GM18519 (cell line): ENCODE data around the gene DNMBP.
A peak's percentile ranks its signal among the peaks of the same experiment; 100 is the strongest.
"Not testable (repeated sequence)": the region's sequence is repeated elsewhere in the genome, so short reads cannot be mapped to it uniquely, and the experiment has no call there.

ENCODE experiments used
- ATAC-seq: cut with Tn5 transposase; IDR thresholded peaks from one replicate; pipeline ENCODE4 v1.9.1; 2021; ENCODE audit warnings: mild to moderate bottlenecking, moderate library complexity; ENCODE audit not compliant: unreplicated experiment, low FRiP score

Gene DNMBP

DNA sequence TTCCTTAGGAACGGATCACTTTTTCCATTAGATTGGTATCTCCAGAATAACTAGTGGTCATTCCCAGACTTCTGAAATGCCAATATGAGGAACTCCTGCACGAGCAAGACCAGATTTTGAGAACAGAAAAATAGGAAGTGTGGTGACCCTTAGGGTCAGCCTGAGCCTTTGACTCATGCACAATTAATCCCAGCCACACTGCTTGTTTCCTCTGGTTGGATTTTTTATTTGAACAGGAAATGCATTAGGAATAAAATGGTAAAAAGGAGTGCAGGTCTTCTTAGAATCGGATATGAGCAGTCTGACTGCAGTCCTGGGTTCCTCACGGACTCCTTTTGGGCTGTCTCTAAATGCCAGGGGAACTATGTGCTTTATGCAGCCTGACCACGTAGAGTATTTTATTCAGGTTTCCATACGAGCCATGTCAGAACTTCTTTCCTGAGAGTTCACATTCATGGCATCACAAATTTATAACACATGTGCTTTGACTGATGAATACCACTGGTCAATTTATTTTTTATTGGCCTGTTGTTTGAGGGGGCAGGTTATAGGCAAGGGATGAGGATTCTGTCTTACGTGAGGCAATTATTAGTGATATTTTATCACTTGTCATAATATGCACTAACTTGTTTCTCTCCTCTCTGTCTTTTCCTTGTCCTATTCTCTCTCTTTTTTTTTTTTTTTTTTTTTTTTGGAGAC, 46.1 kb downstream of the DNMBP start:
- ATAC-seq, result not testable (repeated sequence)

DNA sequence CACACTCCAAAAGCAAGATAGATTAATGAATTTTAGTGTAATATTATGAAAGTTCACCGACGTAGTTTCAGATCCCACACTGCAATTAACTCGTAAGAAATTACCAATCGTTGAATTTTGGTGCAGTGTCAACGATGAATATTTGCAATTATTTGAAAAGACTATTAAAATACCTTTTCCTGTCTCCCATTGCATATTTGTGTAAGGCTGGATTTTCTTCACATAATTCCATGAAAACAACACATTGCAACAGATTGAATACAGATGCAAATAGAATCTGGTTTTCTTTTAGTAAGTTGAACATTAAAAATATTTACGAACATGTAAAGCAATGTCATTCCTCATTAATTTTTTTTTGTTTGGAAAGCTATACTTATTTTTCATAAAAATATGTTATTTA, 50.9 kb downstream of the DNMBP start:
- no peak for ATAC-seq

DNA sequence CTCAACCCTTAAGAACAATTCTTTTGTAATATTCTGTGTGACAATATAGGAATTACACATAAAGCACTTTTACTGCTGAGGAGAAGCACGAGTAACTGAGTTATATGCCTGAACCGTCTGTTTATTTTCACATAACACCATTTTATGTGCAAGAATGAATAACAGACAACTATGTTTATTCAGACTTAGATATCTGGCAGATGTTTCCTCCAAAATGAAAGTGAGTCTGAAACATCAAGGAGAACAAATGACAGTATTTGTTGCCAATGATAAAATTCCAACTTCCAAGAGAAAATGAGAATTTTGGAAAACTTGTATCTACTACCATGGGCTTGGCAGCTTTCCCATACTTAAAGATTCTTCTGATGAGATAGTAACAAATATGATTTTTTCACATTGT, 51.4 kb downstream of the DNMBP start:
- ATAC-seq, result no peak

DNA sequence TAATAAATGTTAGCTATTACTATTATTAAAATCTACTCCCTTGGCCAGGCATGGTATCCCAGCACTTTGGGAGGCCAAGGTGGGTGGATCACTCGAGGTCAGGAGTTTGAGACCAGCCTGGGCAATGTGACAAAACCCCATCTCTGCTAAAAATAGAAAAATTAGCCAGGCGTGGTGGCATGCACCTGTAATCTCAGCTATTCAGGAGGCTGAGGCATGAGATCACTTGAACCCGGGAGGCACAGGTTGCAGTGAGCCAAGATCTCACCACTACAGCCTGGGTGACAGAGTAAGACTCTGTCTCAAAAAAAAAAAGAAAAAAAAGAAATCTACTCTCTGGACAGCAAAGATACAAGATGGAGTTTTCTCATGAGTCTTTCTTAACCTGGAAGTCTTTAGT, 56.2 kb downstream of the DNMBP start:
- not testable (repeated sequence) for ATAC-seq

DNA sequence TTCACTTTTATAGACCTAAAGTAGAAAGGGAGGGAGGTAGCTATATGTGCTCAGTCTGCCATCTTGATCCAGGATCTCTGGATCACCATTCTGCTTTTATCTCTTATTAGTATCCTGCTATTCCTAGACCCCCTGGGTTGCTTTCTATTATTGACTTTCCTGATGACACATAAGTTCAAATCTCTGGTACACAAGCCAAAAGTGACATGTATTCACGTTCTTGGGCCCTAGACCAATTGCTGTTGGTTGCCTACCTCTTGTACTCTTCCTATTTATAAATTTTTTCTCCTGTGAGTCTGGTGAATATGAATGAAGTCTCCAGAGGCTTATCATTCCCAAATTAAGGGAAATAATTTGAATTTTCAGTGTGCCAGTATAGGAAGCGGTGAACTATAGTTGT, 56.9 kb downstream of the DNMBP start:
- no peak for ATAC-seq

- ATAC-seq, result not testable (repeated sequence)
Observed at GRCh38 chr10:99946051-99946450, 63.7 kb downstream of the DNMBP start.

GRCh38 chr10:99945263-99945662, 64.5 kb downstream of the DNMBP start:
- ATAC-seq, result no peak

GRCh38 chr10:99944860-99945259, 64.9 kb downstream of the DNMBP start:
- ATAC-seq, result no peak

- ATAC-seq, result no peak
Observed at GRCh38 chr10:99943908-99944307, 65.8 kb downstream of the DNMBP start.

- ATAC-seq, result no peak
Observed at GRCh38 chr10:99941942-99942820, 67.6 kb downstream of the DNMBP start.

DNA sequence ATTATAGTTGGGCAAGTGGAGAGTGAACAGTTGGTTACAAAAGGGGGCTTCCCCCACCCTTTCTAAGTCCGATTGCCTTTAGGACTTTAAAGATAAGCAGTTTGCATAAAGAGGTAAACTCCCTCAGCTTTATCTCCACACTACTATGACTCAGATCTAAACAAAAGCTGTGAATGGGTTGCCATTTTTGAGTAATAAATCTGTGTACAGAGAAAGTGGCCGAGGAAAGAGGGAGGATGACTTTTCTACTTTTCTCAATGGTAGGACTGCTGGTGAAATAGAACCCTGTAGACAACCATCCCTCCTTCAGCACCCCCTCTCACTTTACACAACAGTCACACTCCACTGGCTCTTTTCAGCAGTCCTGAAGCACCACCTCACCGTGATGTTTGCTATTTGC, 71.2 kb downstream of the DNMBP start:
- peak; percentile 93 for ATAC-seq

GRCh38 chr10:99937630-99938029, 72.1 kb downstream of the DNMBP start:
- no peak for ATAC-seq

GRCh38 chr10:99932203-99932957, 77.4 kb downstream of the DNMBP start:
- not testable (repeated sequence) for ATAC-seq

DNA sequence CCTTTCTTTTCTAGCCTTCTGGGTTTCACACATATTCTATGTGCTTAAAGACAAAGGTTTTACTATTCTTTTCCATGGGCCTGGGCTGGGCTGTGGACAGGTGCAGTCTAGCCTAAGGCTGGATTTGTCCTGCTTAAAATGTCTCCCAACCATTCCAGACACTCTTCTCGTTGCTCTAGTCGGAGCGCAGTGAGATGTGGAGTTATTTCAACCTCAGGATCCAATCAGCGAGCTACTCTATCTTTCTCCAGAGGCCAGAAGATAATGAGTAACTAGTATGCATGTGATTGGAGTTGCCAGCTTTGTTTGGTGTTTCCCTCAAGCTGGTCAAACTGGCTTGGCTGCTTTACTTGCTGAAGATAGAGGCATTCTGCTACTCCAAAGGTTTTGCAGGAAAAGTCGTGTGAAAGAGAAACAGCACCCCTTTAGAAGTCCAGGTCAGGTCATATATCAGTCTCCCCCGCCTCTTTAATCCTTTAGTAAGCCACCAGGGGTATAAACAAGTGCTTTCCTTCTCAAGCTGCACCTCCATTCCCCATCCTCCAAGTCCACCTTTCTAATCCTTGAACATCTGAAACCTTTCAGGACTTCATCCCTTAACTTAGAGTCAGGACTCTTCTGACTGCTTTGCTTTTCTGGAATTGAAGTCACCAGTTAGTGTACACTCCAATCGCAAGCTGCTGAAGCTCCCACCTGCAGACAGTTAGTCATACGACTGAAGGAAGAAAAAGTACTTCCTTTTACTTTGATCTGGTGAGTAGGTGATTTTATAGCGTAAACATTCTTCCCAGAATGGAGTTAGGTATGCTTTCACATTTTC, 78.8 kb downstream of the DNMBP start:
- no peak for ATAC-seq

DNA sequence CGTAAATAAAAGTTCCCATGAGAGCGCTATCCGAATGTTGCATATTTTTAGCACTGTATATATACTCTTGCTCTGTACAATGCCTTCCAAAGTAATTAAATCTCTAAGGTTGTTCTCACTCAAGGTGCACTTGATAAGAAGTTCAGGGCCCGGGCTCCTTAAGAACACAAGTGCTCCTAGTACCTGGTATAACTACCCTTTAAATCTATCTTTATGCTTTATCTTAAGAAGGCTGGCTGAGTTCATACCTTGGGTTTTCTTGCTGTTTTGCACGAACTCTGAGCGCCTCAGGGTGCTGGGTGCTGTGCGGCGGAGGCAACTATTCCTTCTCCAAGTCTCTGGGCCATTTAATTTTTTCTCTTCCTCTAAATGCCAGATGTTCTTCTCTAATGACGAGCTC, 80.4 kb downstream of the DNMBP start:
- ATAC-seq, result no peak

- no peak for ATAC-seq
Observed at GRCh38 chr10:99927721-99928280, 81.9 kb downstream of the DNMBP start.

DNA sequence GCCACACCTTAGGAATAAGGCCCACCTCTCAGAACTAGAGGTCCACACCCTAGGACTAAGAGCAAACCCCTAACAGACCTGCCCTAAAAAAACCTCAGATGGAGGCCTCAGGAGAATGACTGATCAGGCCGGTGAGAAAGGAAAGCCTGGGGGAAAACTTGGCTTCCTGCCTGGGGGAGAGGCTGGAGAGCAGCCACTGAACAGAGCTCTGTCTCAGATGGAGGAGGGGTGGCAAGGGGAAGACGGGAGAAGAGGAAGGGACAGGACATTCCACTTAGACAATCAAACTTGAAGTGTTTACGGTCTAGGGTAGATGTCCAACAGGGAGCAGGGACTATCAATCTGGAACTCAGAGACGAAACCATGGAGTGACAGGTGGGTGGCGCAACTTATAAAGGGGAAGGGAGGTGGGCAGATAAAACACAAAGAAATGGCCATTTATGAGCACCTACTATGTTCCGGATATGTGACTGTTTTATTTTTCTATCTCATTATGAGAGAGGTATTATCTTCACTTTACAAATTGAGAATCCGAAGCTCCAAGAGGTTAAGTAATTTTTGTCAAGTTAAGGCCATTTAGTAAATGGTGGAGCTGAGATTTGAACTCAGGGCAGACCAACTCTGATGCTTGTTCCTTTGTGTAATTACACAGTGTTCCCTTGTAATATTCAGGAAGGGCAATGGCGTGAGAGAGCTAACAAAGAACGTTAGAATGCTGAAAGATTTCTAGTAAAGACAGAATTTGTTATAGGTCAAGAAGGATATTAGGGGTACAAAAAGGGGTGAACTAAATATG, 82.6 kb downstream of the DNMBP start:
- no peak for ATAC-seq

DNA sequence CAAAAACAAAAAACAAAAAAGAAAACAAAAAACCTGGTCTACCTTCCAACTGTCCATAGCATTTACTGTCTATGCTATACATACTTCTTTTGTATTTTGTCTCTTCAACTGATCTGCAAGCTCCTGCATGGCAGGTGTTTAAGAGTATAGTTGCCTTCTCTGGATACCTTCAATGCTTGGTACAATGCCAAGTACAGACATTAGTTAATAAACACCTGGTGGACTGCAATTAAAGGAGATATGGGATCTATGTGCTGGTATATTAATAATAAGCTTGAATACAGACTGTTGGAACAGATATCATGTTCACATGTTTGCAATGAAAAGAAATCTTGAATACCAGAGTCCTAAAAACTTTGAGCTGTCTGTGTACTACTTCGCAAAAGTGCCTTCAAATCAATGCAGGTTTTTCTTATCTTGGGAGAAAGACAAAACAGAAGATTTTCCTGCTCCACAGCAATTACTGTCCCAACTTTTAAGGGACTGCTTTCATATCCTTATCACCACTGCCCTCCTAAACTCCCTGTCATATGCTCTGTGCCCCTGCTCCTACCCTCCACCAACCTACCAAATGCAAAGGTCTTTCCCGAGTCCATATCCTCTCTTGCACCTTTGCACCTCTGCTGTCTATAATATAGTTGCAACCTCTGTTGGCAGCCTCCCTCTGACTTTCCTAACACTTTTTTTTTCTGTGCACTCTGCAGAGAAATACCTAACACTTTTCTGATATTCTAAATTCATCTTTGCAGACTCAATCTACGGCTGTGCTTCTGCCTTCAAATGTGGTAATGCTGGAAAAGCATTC, 85.1 kb downstream of the DNMBP start:
- no peak for ATAC-seq
